ENCODE results near the gene SHROOM2.

- no peak for TF ChIP-seq EZH2 (IDR thresholded peaks at IDR 0.05)
- TF ChIP-seq POLR2A (IDR thresholded peaks at IDR 0.05; ENCODE audit: borderline replicate concordance, extremely low read depth, insufficient read depth, insufficient read length): no peak
- TF ChIP-seq MAX (IDR thresholded peaks at IDR 0.05): no peak
- no peak for TF ChIP-seq POLR2AphosphoS5 (IDR thresholded peaks at IDR 0.05; ENCODE audit: low read depth, low read length)
- no peak for TF ChIP-seq CTCF (IDR thresholded peaks at IDR 0.05 in 2 of 3, conservative IDR thresholded peaks at IDR 0.05 in 1 of 3; ENCODE audit: borderline replicate concordance in 1 of 3, insufficient read depth in 1 of 3, low read depth in 2 of 3, low read length in 2 of 3)
- TF ChIP-seq RAD21 (IDR thresholded peaks at IDR 0.05; ENCODE audit: low read depth): no peak
- no peak for TF ChIP-seq ATF3 (IDR thresholded peaks at IDR 0.05)
- TF ChIP-seq SP1 (IDR thresholded peaks at IDR 0.05; ENCODE audit: low read depth): no peak
Measured at GRCh38 chrX:9980927-9981326, 194.7 kb downstream of the SHROOM2 start.

All from HCT116 (cell line).